MM.1S (cell line): Measurements from ENCODE around the gene SAMD7.

Experiments used
- EZH2 ChIP-seq: fragments of 300-600 bp; sonication (generic); optimal IDR thresholded peaks from 2 replicates; pipeline ENCODE3; 2017; ENCODE audit warnings: low read depth, mild to moderate bottlenecking, antibody characterized with exemption, low read length, mixed read lengths
- EZH2phosphoT487 ChIP-seq: fragments of 300-600 bp; sonication (generic); IDR thresholded peaks from 2 replicates; pipeline ENCODE4 v1.6.1; 2018; ENCODE audit warnings: antibody characterized with exemption, low read length
- TF ChIP-seq, protein P1 (sequence below): fragments of 300-600 bp; sonication (generic); IDR thresholded peaks from 2 replicates; pipeline ENCODE4 v1.5.1; 2016; ENCODE audit warnings: antibody characterized with exemption, low read length, mixed read lengths

DNA sequence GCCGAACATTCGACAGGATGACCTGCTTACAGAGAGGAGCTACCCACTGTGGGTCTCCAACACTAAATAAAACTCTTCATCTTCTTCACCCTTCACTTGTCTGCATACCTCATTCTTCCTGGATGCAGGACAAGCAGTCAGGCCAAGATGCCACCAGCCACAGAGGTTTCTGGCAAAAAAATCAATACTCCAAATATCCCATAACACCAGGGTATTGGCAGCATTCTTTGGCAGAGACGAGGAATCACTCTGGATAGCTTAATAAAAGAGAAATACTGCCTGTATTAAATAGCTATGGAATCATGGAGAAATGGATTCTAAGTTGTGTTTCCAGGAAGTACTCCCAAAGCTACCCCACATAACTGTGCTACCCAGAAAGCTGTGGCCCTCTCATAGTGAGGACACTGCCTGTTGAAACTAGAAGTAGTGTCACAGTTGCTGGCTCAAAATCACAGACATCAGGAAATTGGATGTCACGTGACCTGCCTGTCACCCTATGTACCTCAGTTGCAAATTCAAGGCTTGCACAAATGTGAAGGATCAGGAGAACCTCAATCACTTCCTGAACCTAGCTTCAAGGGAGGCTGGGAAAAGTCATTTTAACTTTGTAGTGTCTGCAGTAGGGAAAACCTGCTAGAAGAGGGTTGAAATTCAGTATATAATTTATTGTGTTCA, 30.7 kb upstream of the SAMD7 start:
- TF ChIP-seq, protein P1, sequence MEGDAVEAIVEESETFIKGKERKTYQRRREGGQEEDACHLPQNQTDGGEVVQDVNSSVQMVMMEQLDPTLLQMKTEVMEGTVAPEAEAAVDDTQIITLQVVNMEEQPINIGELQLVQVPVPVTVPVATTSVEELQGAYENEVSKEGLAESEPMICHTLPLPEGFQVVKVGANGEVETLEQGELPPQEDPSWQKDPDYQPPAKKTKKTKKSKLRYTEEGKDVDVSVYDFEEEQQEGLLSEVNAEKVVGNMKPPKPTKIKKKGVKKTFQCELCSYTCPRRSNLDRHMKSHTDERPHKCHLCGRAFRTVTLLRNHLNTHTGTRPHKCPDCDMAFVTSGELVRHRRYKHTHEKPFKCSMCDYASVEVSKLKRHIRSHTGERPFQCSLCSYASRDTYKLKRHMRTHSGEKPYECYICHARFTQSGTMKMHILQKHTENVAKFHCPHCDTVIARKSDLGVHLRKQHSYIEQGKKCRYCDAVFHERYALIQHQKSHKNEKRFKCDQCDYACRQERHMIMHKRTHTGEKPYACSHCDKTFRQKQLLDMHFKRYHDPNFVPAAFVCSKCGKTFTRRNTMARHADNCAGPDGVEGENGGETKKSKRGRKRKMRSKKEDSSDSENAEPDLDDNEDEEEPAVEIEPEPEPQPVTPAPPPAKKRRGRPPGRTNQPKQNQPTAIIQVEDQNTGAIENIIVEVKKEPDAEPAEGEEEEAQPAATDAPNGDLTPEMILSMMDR, result no peak
- TF ChIP-seq EZH2 (no peak), EZH2phosphoT487 (no peak)
